HepG2 (cell line): ENCODE results near the gene ATG2A. TPM values are rescaled to one million over a fixed set of nuclear protein-coding genes. Genes with fewer than 3 reads are reported as not detected.

ENCODE experiments used
- HNRNPUL1 ChIP-seq: fragments of 200-400 bp; formaldehyde crosslinking; IDR thresholded peaks from 2 replicates; pipeline ENCODE4 v1.6.1; 2017; ENCODE audit warnings: low read depth, mild to moderate bottlenecking, low read length, moderate library complexity
- ZFX ChIP-seq: sonication (generic); formaldehyde crosslinking; IDR thresholded peaks from 2 replicates; pipeline ENCODE4 v1.4.0; 2020; ENCODE audit warnings: mild to moderate bottlenecking, low read depth, missing genetic modification reagents, moderate library complexity
- ZNF263 ChIP-seq: sonication (generic); formaldehyde crosslinking; IDR thresholded peaks from 2 replicates; pipeline ENCODE4 v1.4.0; 2020; ENCODE audit warnings: missing genetic modification reagents
- ZNF281 ChIP-seq: sonication (generic); formaldehyde crosslinking; IDR thresholded peaks from 2 replicates; pipeline ENCODE4 v1.4.0; 2020; ENCODE audit warnings: missing genetic modification reagents, borderline replicate concordance
- ZNF609 ChIP-seq: sonication (generic); formaldehyde crosslinking; IDR thresholded peaks from 2 replicates; pipeline ENCODE4 v1.4.0; 2020; ENCODE audit warnings: mild to moderate bottlenecking, missing genetic modification reagents, borderline replicate concordance
- ZNF644 ChIP-seq: IDR thresholded peaks from 2 replicates; pipeline ENCODE4 v1.6.1; 2016; ENCODE audit warnings: low read depth
- ZNF883 ChIP-seq: sonication (generic); formaldehyde crosslinking; IDR thresholded peaks from 2 replicates; pipeline ENCODE4 v1.5.1; 2020; ENCODE audit warnings: mild to moderate bottlenecking, missing genetic modification reagents; ENCODE audit errors: not compliant biosample characterization
- polyA plus RNA-seq, 8 experiments: library from polyadenylated mRNA; depleted of rRNA in 3 of 8; stranded (reverse) in 7 of 8; unstranded in 1 of 8; fragments of >200 nt; fragmentation: Illumina TruSeq in 4 of 8; extraction: Trizol in 4 of 8; gene quantifications; 2 replicates each; pipeline versions ENCODE4 v1.2.1 to v1.2.3, GENCODE V29; 2011 to 2016; ENCODE audit warnings: low read depth in 4 of 8, missing spikeins in 1 of 8, mixed read lengths in 1 of 8; ENCODE audit not compliant: insufficient read depth in 1 of 8
- total RNA-seq, 5 experiments: library from RNA; depleted of rRNA; stranded (reverse); fragments of >200 nt; fragmentation: Illumina TruSeq; extraction: Trizol; gene quantifications; 2 replicates each; pipeline ENCODE4 v1.2.3, GENCODE V29; 2016; ENCODE audit warnings: low read depth in 1 of 5
- TF ChIP-seq, protein P1 (sequence below): sonication (generic); formaldehyde crosslinking; IDR thresholded peaks from 2 replicates; pipeline ENCODE4 v1.8.0; 2022; ENCODE audit warnings: missing genetic modification reagents, low read depth, mild to moderate bottlenecking, borderline replicate concordance
- TF ChIP-seq, protein P2 (sequence below): sonication (generic); formaldehyde crosslinking; IDR thresholded peaks from 2 replicates; pipeline ENCODE4 v1.5.0; 2020; ENCODE audit warnings: missing genetic modification reagents
- TF ChIP-seq, protein P3 (sequence below): sonication (generic); formaldehyde crosslinking; IDR thresholded peaks from 2 replicates; pipeline ENCODE4; 2020; ENCODE audit warnings: missing genetic modification reagents, mild to moderate bottlenecking, borderline replicate concordance
- TF ChIP-seq, protein P4 (sequence below): sonication (generic); formaldehyde crosslinking; IDR thresholded peaks from 2 replicates; pipeline ENCODE4 v1.5.0; 2020; ENCODE audit warnings: mild to moderate bottlenecking, missing genetic modification reagents, moderate library complexity

The ATG2A gene
- total and polyA plus RNA-seq, 2 of the 13 experiments (the other 11 are each of a cell fraction or from before 2014, with no cell fraction given): 6.7 to 8.0 TPM

- TF ChIP-seq ZNF609 (CRISPR knock-in tag) (0 out of 2 replicates have a peak, but pooled peaks have one; percentile 30), ZFX (CRISPR knock-in tag) (peak; percentile 68), ZNF644 (peak; percentile 53; the same call in 1 of the 2 replicates), ZNF883 (CRISPR knock-in tag) (no peak), ZNF263 (CRISPR knock-in tag) (peak; percentile 95), ZNF281 (CRISPR knock-in tag) (peak; percentile 78), HNRNPUL1 (no peak)
- TF ChIP-seq, protein P1, sequence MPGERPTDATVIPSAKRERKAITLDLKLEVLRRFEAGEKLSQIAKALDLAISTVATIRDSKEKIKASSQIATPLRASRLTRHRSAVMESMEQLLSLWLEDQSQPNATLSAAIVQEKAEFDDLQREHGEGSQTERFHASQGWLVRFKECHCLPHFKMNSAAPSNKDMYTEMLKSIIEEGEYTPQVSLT: no peak
- TF ChIP-seq, protein P2, sequence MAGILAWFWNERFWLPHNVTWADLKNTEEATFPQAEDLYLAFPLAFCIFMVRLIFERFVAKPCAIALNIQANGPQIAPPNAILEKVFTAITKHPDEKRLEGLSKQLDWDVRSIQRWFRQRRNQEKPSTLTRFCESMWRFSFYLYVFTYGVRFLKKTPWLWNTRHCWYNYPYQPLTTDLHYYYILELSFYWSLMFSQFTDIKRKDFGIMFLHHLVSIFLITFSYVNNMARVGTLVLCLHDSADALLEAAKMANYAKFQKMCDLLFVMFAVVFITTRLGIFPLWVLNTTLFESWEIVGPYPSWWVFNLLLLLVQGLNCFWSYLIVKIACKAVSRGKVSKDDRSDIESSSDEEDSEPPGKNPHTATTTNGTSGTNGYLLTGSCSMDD (CRISPR knock-in tag): no peak
- TF ChIP-seq, protein P3, sequence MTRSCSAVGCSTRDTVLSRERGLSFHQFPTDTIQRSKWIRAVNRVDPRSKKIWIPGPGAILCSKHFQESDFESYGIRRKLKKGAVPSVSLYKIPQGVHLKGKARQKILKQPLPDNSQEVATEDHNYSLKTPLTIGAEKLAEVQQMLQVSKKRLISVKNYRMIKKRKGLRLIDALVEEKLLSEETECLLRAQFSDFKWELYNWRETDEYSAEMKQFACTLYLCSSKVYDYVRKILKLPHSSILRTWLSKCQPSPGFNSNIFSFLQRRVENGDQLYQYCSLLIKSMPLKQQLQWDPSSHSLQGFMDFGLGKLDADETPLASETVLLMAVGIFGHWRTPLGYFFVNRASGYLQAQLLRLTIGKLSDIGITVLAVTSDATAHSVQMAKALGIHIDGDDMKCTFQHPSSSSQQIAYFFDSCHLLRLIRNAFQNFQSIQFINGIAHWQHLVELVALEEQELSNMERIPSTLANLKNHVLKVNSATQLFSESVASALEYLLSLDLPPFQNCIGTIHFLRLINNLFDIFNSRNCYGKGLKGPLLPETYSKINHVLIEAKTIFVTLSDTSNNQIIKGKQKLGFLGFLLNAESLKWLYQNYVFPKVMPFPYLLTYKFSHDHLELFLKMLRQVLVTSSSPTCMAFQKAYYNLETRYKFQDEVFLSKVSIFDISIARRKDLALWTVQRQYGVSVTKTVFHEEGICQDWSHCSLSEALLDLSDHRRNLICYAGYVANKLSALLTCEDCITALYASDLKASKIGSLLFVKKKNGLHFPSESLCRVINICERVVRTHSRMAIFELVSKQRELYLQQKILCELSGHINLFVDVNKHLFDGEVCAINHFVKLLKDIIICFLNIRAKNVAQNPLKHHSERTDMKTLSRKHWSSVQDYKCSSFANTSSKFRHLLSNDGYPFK (CRISPR knock-in tag): no peak
- TF ChIP-seq, protein P4, sequence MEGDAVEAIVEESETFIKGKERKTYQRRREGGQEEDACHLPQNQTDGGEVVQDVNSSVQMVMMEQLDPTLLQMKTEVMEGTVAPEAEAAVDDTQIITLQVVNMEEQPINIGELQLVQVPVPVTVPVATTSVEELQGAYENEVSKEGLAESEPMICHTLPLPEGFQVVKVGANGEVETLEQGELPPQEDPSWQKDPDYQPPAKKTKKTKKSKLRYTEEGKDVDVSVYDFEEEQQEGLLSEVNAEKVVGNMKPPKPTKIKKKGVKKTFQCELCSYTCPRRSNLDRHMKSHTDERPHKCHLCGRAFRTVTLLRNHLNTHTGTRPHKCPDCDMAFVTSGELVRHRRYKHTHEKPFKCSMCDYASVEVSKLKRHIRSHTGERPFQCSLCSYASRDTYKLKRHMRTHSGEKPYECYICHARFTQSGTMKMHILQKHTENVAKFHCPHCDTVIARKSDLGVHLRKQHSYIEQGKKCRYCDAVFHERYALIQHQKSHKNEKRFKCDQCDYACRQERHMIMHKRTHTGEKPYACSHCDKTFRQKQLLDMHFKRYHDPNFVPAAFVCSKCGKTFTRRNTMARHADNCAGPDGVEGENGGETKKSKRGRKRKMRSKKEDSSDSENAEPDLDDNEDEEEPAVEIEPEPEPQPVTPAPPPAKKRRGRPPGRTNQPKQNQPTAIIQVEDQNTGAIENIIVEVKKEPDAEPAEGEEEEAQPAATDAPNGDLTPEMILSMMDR (CRISPR knock-in tag): peak; percentile 32
Observed at GRCh38 chr11:64875369-64876228, 41.4 kb downstream of the ATG2A start (continued).
